HepG2 (cell line): ENCODE measurements around the gene MPC1. TPM values are rescaled to one million over a fixed set of nuclear protein-coding genes. Genes with fewer than 3 reads are reported as not detected.

Source experiments
- AGO1 ChIP-seq: fragments of 200-400 bp; formaldehyde crosslinking; IDR thresholded peaks from 2 replicates; pipeline ENCODE4 v1.6.1; 2017; ENCODE audit warnings: mild to moderate bottlenecking, low read depth, low read length, moderate library complexity; ENCODE audit not compliant: poor library complexity, severe bottlenecking
- ARNT ChIP-seq: fragments of 450-650 bp; IDR thresholded peaks from 2 replicates; pipeline ENCODE4 v1.6.1; 2017
- FOXA3 ChIP-seq: IDR thresholded peaks from 2 replicates; pipeline ENCODE4 v1.6.1; 2016; ENCODE audit warnings: missing genetic modification reagents, missing compliant biosample characterization
- GPBP1L1 ChIP-seq: sonication (generic); formaldehyde crosslinking; IDR thresholded peaks from 2 replicates; pipeline ENCODE4 v1.5.0; 2020; ENCODE audit warnings: mild to moderate bottlenecking, missing genetic modification reagents
- HNRNPLL ChIP-seq: fragments of 200-400 bp; formaldehyde crosslinking; IDR thresholded peaks from 2 replicates; pipeline ENCODE4 v1.6.1; 2017; ENCODE audit warnings: mild to moderate bottlenecking, low read depth, low read length; ENCODE audit not compliant: poor library complexity, severe bottlenecking
- KAT2B ChIP-seq: fragments of 150-350 bp; IDR thresholded peaks from 2 replicates; pipeline ENCODE4 v1.6.1; 2014; ENCODE audit warnings: low read depth, low read length, borderline replicate concordance
- POLR2G ChIP-seq: fragments of 200-400 bp; formaldehyde crosslinking; IDR thresholded peaks from 2 replicates; pipeline ENCODE4 v1.6.1; 2018; ENCODE audit warnings: mild to moderate bottlenecking, low read depth, low read length, moderate library complexity
- SIX4 ChIP-seq: sonication (generic); formaldehyde crosslinking; IDR thresholded peaks from 2 replicates; pipeline ENCODE4 v1.4.0; 2020; ENCODE audit warnings: missing genetic modification reagents
- TP53 ChIP-seq: sonication (generic); formaldehyde crosslinking; conservative IDR thresholded peaks from 2 replicates; pipeline ENCODE4 v1.4.0; 2020; ENCODE audit warnings: missing genetic modification reagents
- ZBTB7B ChIP-seq: sonication (generic); formaldehyde crosslinking; IDR thresholded peaks from 2 replicates; pipeline ENCODE4 v1.4.0; 2020; ENCODE audit warnings: missing genetic modification reagents
- ZNF142 ChIP-seq: sonication (generic); formaldehyde crosslinking; IDR thresholded peaks from 2 replicates; pipeline ENCODE4 v1.4.0; 2020; ENCODE audit warnings: missing genetic modification reagents
- ZNF468 ChIP-seq: sonication (generic); formaldehyde crosslinking; IDR thresholded peaks from 2 replicates; pipeline ENCODE4 v1.8.0; 2022; ENCODE audit warnings: mild to moderate bottlenecking, moderate library complexity, missing genetic modification reagents
- ZNF570 ChIP-seq: sonication (generic); formaldehyde crosslinking; IDR thresholded peaks from 2 replicates; pipeline ENCODE4 v1.4.0; 2020; ENCODE audit warnings: mild to moderate bottlenecking, missing genetic modification reagents, borderline replicate concordance
- ZNF615 ChIP-seq: sonication (generic); formaldehyde crosslinking; IDR thresholded peaks from 2 replicates; pipeline ENCODE4 v1.5.0; 2020; ENCODE audit warnings: mild to moderate bottlenecking, missing genetic modification reagents, borderline replicate concordance
- ZNF788 ChIP-seq: sonication (generic); formaldehyde crosslinking; IDR thresholded peaks from 2 replicates; pipeline ENCODE4 v1.5.0; 2020; ENCODE audit warnings: mild to moderate bottlenecking, missing genetic modification reagents, borderline replicate concordance
- polyA plus RNA-seq, 8 experiments: library from polyadenylated mRNA; depleted of rRNA in 3 of 8; stranded (reverse) in 7 of 8; unstranded in 1 of 8; fragments of >200 nt; fragmentation: Illumina TruSeq in 4 of 8; extraction: Trizol in 4 of 8; gene quantifications; 2 replicates each; pipeline versions ENCODE4 v1.2.1 to v1.2.3, GENCODE V29; 2011 to 2016; ENCODE audit warnings: low read depth in 4 of 8, missing spikeins in 1 of 8, mixed read lengths in 1 of 8; ENCODE audit not compliant: insufficient read depth in 1 of 8
- total RNA-seq, 5 experiments: library from RNA; depleted of rRNA; stranded (reverse); fragments of >200 nt; fragmentation: Illumina TruSeq; extraction: Trizol; gene quantifications; 2 replicates each; pipeline ENCODE4 v1.2.3, GENCODE V29; 2016; ENCODE audit warnings: low read depth in 1 of 5
- TF ChIP-seq, protein P1 (sequence below): sonication (generic); formaldehyde crosslinking; IDR thresholded peaks from 2 replicates; pipeline ENCODE4 v1.8.1; 2023; ENCODE audit warnings: mild to moderate bottlenecking, moderate library complexity, missing genetic modification reagents
- TF ChIP-seq, protein P2 (sequence below): sonication (generic); formaldehyde crosslinking; IDR thresholded peaks from 2 replicates; pipeline ENCODE4 v1.9.0; 2022; ENCODE audit warnings: low read depth, missing genetic modification reagents
- TF ChIP-seq, protein P3 (sequence below): sonication (generic); formaldehyde crosslinking; IDR thresholded peaks from 2 replicates; pipeline ENCODE4 v1.5.0; 2020; ENCODE audit warnings: missing genetic modification reagents

The MPC1 gene
- total and polyA plus RNA-seq, 2 of the 13 experiments (the other 11 are each of a cell fraction or from before 2014, with no cell fraction given): 189 to 214 TPM

DNA sequence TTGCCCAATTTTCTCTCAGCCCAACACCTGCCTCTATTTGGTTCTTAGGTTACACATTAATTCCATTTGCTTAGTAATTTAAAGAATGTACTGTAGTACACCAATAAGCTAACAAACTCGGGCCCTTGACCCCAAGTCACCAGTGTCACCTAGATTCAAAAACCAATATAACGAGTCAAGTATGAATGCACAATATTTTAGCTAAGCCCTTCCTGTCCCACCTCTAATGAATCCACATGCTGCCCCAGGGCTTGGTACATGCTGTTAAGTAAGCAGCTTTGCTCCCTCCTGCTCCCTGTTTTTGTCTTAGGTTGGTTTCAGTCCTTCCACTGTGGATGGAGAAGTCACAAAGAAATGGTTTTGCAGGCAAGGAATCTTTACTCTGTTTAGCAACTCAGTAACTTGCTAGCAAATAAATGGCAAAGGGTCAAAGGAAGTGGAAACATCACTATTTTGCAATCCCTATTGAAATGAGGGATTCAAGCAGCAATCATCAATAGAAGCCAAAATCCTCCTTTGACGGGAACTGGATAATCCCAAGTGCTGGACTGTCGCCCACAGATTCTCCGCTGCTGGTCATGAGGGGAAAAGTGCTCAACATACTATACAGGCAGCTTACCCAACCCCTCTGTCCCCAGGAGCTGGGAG is 5.0 kb upstream of the MPC1 start (continued):
- peak; percentile 69 for TF ChIP-seq ZNF142
- TF ChIP-seq, protein P1, sequence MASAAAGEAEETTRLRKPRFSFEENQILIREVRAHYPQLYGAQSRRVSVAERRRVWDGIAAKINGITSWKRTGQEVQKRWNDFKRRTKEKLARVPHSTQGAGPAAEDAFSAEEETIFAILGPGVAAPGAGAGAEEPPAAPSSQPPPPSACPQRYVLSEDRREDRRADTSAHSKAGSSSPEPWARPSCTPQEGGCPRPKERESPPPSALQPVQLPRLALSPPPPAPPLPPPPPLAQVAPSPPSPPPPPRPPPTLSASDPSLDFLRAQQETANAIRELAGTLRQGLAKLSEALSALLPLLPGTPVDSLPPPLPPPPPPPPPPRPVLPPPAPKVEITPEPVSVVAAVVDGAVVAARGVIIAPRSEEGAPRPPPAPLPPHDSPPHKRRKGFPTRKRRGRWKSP: peak; percentile 78; the same call in 1 of the 2 replicates
- TF ChIP-seq ZNF788 (CRISPR knock-in tag): peak; percentile 82; the same call in 1 of the 2 replicates
- TF ChIP-seq KAT2B: no peak
- TF ChIP-seq GPBP1L1: no peak
- peak; percentile 23; the same call in 1 of the 2 replicates for TF ChIP-seq ZNF615 (CRISPR knock-in tag)
- TF ChIP-seq ZNF570 (CRISPR knock-in tag): peak; percentile 41; the same call in 1 of the 2 replicates
- no peak for TF ChIP-seq AGO1
- TF ChIP-seq FOXA3 (CRISPR knock-in tag): peak; percentile 91
- no peak for TF ChIP-seq ZNF468 (CRISPR knock-in tag)
- no peak for TF ChIP-seq ARNT
- TF ChIP-seq HNRNPLL: no peak
- TF ChIP-seq POLR2G: peak; percentile 65
- no peak; the same call in 1 of the 2 replicates for TF ChIP-seq ZBTB7B (CRISPR knock-in tag)
- TF ChIP-seq SIX4 (CRISPR knock-in tag): peak; percentile 35; the same call in 1 of the 2 replicates
- TF ChIP-seq, protein P2, sequence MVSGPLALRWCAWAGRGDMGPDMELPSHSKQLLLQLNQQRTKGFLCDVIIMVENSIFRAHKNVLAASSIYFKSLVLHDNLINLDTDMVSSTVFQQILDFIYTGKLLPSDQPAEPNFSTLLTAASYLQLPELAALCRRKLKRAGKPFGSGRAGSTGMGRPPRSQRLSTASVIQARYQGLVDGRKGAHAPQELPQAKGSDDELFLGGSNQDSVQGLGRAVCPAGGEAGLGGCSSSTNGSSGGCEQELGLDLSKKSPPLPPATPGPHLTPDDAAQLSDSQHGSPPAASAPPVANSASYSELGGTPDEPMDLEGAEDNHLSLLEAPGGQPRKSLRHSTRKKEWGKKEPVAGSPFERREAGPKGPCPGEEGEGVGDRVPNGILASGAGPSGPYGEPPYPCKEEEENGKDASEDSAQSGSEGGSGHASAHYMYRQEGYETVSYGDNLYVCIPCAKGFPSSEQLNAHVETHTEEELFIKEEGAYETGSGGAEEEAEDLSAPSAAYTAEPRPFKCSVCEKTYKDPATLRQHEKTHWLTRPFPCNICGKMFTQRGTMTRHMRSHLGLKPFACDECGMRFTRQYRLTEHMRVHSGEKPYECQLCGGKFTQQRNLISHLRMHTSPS (CRISPR knock-in tag): peak; percentile 47; the same call in 1 of the 2 replicates
- TF ChIP-seq TP53 (CRISPR knock-in tag): peak; percentile 83; the same call in 1 of the 2 replicates
- TF ChIP-seq, protein P3, sequence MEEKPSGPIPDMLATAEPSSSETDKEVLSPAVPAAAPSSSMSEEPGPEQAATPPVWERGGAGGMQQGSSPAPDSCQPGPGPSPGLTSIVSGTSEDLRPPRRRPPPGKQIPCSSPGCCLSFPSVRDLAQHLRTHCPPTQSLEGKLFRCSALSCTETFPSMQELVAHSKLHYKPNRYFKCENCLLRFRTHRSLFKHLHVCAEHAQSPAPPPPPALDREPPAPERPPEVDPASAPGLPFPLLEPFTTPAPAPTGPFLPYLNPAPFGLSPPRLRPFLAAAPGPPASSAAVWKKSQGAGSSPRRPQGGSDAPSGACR (CRISPR knock-in tag): peak; percentile 71; the same call in 1 of the 2 replicates
